Stimulated activated CD8-positive, alpha-beta memory T cell treated with anti-CD3 and anti-CD28 coated beads, Interleukin-15, amount 100 ng/mL, for 24 hours (primary cell): Measurements from ENCODE around the gene CEP85L.

Source experiments
- DNase-seq: peaks from one replicate; pipeline ENCODE4 v3.0.0-alpha.2; 2020; ENCODE audit warnings: low read depth

CEP85L gene

GRCh38 chr6:118621799-118622470 is 29.5 kb downstream of the CEP85L start:
- no peak for DNase-seq

GRCh38 chr6:118620202-118620601 is 31.2 kb downstream of the CEP85L start:
- DNase-seq, result no peak

- DNase-seq, result peak; percentile 25
Observed at GRCh38 chr6:118618676-118619377, 32.6 kb downstream of the CEP85L start.

DNA sequence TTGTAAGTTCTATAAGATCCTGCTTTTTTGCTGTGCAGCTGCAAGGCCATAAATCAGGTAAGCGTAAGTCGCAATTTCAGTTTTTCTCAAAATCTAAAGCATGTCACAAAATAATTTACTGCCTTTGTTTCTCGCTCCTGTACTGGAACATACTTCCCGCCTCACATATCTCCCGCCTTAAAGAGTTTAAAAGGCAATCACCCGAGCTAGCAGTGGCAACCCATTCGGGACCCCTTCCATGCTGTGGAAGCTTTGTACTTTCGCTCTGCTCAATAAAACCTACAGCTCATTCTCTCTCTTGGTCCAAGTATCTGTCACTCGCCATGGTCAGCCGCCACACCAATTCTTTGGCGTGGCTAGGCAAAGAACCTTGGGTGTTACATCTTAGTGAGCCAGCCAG is 34.0 kb downstream of the CEP85L start:
- no peak for DNase-seq

GRCh38 chr6:118611334-118611733 is 40.1 kb downstream of the CEP85L start:
- no peak for DNase-seq

DNA sequence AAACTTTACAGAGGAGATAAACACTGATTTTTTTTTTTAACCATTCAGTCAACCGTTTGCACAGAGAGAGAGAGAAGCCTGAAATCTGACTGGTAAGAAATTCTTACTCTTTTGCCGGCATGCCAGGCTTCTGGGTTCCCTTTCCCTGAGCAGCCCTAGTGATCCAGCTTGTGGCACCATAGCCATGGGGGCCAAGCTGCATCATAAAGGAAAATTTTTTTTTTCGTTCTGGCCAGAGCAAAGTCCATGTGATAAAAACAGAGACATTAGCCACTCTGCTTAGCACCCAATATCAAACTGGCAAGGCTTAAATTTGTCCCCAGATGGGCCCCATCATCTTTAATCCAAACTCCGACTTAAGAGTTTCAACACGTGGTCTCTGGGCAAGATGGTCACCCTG is 44.5 kb downstream of the CEP85L start:
- no peak for DNase-seq

- no peak for DNase-seq
Observed at GRCh38 chr6:118606268-118606667, 45.1 kb downstream of the CEP85L start.

GRCh38 chr6:118603372-118603771 is 48.0 kb downstream of the CEP85L start:
- no peak for DNase-seq

- DNase-seq, result no peak
Observed at GRCh38 chr6:118602300-118602699, 49.1 kb downstream of the CEP85L start.

- no peak for DNase-seq
Observed at GRCh38 chr6:118598324-118598723, 53.1 kb downstream of the CEP85L start.

- no peak for DNase-seq
Observed at GRCh38 chr6:118597636-118598035, 53.8 kb downstream of the CEP85L start.

GRCh38 chr6:118596774-118597320 is 54.5 kb downstream of the CEP85L start:
- DNase-seq, result no peak

GRCh38 chr6:118594877-118595276 is 56.5 kb downstream of the CEP85L start:
- no peak for DNase-seq

DNA sequence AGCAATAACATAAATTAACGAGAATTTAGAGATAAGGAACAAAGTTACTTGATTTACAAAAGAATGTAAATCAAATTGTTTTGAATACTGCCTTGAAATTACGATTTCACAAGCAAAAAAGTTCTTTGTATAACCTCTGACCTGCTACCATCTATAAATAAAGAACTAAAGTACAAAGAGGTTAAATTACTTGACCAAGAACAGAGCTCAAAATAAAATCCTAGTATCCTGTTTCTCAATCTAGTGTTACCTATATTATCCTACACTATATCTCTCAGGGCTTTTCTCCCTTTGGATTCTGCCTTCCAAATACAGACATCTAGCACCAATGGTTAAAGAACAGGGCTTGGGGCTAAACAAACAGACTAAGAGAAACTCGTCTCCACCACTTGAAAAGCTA is 59.5 kb downstream of the CEP85L start:
- DNase-seq, result no peak

GRCh38 chr6:118589649-118590365 is 61.6 kb downstream of the CEP85L start:
- DNase-seq, result no peak

DNA sequence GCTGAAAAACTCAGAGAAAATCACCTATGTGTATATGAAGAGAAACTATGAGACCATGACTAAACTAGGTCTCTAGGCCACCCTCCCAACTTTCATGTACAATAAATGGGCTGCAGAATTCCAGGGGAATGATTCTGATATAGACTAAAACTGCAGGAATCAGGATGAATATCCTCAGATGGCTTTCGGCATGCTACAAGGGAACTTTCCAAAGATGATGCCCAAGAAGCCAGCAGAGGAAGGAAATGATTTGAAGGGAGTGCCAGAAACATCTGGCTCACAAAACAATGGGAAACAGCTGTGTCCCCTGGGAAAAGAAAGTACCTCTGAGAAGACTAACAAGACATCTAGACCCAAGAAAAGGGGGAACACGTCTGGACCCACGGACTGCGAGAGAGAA is 62.2 kb downstream of the CEP85L start:
- no peak for DNase-seq

- no peak for DNase-seq
Observed at GRCh38 chr6:118588626-118589025, 62.8 kb downstream of the CEP85L start.

DNA sequence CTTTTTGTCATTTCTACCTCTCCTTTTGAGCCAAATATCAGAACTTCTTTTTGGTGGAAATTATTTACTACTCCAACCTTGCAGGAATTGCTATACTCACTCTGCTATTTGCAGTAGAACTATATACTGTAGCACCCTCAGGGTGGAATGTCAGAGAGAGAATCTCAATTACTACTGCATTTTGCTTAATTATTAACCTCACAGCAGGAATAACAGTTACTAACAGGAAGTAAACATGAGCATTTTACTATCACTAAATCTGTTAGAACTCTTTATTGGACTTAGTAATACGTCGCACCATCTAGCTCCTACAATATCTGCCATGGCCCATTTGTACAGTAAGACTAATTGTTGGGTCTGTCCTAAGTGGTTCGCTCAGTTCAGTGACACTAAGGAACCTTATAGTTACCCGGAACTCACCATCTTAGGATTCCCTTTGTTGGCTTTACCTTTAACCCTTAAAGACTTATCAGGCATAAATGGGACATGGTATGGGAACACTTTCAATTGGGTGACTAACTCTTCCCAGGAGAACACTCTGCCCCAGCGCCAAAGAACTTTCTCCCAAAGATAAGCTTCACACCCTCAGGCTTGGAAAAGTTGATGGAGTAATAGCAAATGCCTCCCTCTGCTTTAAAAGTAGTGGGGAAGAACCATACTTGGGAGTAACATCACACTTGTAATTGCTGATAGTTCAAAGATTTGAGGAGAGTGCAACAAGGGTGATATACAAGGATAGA is 64.5 kb downstream of the CEP85L start:
- DNase-seq, result no peak

DNA sequence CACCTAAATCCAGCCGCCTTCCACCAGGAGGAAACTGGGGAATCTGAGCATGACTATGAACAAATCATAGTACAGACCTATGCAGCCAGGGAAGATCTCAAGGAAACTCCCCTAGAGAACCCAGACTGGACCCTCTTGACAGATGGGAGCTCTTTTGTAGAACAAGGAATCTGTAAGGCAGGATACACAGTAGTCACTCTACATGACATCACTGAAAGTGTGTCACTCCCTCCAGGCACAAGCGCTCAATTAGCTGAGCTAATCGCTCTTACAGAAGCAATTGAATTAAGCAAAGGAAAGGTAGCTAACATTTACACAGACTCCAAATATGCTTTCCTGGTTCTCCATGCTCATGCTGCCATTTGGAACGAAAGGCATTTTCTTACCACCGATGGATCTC is 66.5 kb downstream of the CEP85L start:
- no peak for DNase-seq

GRCh38 chr6:118581489-118581959 is 69.9 kb downstream of the CEP85L start:
- no peak for DNase-seq

- DNase-seq, result no peak
Observed at GRCh38 chr6:118580585-118581419, 70.6 kb downstream of the CEP85L start.
